NCI-H1694 (cell line): ENCODE data around the gene FSIP1.
"Not testable (repeated sequence)": the region's sequence is repeated elsewhere in the genome, so short reads cannot be mapped to it uniquely, and the experiment has no call there.

Experiments used
- DNase-seq: peaks from one replicate; lab custom pipeline; 2025; lab: John Stamatoyannopoulos, UW

The FSIP1 gene

GRCh38 chr15:39782441-39783138 lies at the start of gene FSIP1:
Gene FSIP1 (minus strand): TSS chr15:39782841. CDS start chr15:39776524, 6,317 bp downstream.
- DNase-seq = peak; percentile 64

GRCh38 chr15:39830166-39830565 lies 47.5 kb upstream of the FSIP1 start:
- DNase-seq = no peak

- DNase-seq = no peak
These were observed 45.8 kb upstream of the FSIP1 start for GRCh38 chr15:39828374-39828931.

GRCh38 chr15:39826975-39827374 lies 44.3 kb upstream of the FSIP1 start:
- DNase-seq = no peak

GRCh38 chr15:39823634-39824033 lies 41.0 kb upstream of the FSIP1 start:
- DNase-seq = no peak

GRCh38 chr15:39820050-39820602 lies 37.5 kb upstream of the FSIP1 start:
- no peak for DNase-seq

- no peak for DNase-seq
These were observed 36.9 kb upstream of the FSIP1 start for GRCh38 chr15:39819533-39819932.

GRCh38 chr15:39817892-39818291 lies 35.3 kb upstream of the FSIP1 start:
- DNase-seq = no peak

GRCh38 chr15:39814489-39814888 lies 31.8 kb upstream of the FSIP1 start:
- DNase-seq = no peak

- not testable (repeated sequence) for DNase-seq
These were observed 30.0 kb upstream of the FSIP1 start for GRCh38 chr15:39812651-39813050.

GRCh38 chr15:39808909-39809308 lies 26.3 kb upstream of the FSIP1 start:
- DNase-seq = no peak

- DNase-seq = no peak
These were observed 25.1 kb upstream of the FSIP1 start for GRCh38 chr15:39807791-39808190.

GRCh38 chr15:39804026-39804425 lies 21.4 kb upstream of the FSIP1 start:
- DNase-seq = no peak

GRCh38 chr15:39803016-39803415 lies 20.4 kb upstream of the FSIP1 start:
- no peak for DNase-seq

- DNase-seq = no peak
These were observed 19.1 kb upstream of the FSIP1 start for GRCh38 chr15:39801641-39802309.

- no peak for DNase-seq
These were observed 16.9 kb upstream of the FSIP1 start for GRCh38 chr15:39799552-39800011.

GRCh38 chr15:39798382-39798781 lies 15.7 kb upstream of the FSIP1 start:
- no peak for DNase-seq

GRCh38 chr15:39797407-39797806 lies 14.8 kb upstream of the FSIP1 start:
- DNase-seq = no peak

- no peak for DNase-seq
These were observed 14.0 kb upstream of the FSIP1 start for GRCh38 chr15:39796601-39797000.

GRCh38 chr15:39795486-39795885 lies 12.8 kb upstream of the FSIP1 start:
- no peak for DNase-seq

GRCh38 chr15:39794954-39795353 lies 12.3 kb upstream of the FSIP1 start:
- DNase-seq = no peak

- no peak for DNase-seq
These were observed 11.3 kb upstream of the FSIP1 start for GRCh38 chr15:39793923-39794322.

- no peak for DNase-seq
These were observed 10.2 kb upstream of the FSIP1 start for GRCh38 chr15:39792844-39793335.
